ENCODE results near the gene SKAP2. TPM values are rescaled to one million over a fixed set of nuclear protein-coding genes. Genes with fewer than 3 reads are reported as not detected.

SKAP2 gene
- total RNA-seq, 4 donors from 2014 or later, result 36.0 to 53.8 (median 45.8) TPM

DNA sequence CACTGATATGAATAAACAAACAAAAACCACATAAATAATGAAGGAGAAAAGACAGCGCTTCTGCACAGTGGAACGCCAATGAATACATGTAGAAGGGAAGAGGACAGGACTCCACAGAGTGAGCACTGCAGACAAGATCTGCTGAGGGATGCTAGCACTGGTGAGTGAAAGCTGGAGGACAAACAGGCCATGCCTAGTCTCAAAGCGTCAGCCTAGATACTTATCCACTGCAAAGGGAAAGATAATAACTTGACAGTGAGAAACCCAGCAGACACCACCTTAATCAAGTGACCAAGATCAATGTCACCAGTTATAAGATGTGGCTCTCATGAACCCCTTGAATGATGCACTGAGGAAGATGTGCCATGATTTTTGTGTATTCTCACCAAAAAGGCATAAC is 227.6 kb downstream of the SKAP2 start:
- ATAC-seq (ENCODE audit: low FRiP score), result no peak
- TF ChIP-seq, protein P1, sequence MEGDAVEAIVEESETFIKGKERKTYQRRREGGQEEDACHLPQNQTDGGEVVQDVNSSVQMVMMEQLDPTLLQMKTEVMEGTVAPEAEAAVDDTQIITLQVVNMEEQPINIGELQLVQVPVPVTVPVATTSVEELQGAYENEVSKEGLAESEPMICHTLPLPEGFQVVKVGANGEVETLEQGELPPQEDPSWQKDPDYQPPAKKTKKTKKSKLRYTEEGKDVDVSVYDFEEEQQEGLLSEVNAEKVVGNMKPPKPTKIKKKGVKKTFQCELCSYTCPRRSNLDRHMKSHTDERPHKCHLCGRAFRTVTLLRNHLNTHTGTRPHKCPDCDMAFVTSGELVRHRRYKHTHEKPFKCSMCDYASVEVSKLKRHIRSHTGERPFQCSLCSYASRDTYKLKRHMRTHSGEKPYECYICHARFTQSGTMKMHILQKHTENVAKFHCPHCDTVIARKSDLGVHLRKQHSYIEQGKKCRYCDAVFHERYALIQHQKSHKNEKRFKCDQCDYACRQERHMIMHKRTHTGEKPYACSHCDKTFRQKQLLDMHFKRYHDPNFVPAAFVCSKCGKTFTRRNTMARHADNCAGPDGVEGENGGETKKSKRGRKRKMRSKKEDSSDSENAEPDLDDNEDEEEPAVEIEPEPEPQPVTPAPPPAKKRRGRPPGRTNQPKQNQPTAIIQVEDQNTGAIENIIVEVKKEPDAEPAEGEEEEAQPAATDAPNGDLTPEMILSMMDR (IDR thresholded peaks at IDR 0.05), result no peak
- no peak for DNase-seq (ENCODE audit: low spot score)

DNA sequence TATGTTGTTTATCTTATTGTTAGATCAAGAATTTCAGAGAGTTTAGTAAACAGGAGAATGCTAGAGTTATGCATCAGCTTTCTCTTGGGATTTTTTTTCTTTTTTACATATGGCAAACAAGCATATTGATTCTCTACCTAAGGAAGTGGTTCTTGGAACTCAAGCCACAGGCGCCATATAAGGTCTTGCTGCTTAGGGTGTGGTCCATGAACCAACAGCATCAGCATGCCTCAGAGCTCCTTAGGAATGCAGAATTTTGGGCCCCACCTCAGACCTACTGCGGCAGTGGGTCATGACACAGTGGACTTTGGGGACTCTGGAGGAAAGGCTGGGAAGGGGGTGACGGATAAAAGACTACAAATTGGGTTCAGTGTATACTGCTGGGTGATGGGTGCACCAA is 230.8 kb downstream of the SKAP2 start:
- DNase-seq (ENCODE audit: low spot score) (no peak), ATAC-seq (ENCODE audit: low FRiP score) (no peak)
- TF ChIP-seq, protein P1 (IDR thresholded peaks at IDR 0.05), result no peak

DNA sequence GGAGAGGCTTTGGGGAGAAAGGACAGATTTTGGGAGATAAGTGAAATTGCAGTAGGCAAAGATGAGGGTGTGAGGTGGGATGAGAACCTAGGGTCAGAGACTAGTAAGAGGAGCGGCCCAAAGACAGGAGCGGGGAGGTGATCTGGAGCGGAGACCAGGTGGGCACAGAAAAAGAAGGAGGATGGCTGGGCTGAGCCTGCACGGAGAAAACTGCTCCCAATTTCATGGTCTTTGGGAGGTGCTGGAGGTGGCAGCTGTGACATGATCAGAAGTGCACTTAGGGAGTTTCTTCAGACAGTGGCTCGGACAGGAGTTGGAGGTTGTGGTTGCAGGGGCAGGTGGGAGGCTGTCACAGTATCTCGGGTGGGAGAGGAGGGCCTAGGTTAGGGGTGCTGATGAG is 232.8 kb downstream of the SKAP2 start:
- TF ChIP-seq, protein P1 (IDR thresholded peaks at IDR 0.05), result no peak
- ATAC-seq (ENCODE audit: low FRiP score), result no peak
- no peak for DNase-seq (ENCODE audit: low spot score)

DNA sequence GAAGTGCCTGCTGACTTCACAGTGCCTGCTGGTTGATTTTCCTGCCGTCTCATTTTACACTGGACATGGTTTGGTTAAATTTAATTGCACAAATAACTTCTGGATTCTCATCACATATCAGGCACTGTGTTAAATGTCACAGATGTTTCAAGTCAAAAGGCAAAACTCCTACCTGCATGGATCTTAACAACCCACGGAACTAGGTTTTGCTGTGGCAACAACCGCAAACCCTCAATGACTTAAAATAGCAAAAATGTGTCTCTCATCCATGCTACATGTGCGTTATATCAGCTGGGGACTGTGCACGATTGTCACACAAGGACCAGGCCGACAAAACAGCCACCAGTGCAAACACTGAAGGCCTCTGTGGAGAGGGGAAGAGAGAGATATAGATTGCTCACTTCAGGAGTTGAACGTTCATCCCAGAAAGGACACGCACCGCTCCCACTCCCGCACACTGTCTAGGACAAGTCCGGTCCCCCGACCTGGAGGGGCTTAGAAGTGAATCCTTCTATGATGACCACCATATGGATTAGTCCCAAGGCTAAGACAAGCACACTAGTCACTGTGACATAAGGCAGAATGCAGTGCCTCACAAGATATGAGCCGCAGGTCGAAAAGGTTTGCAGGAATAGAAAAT is 233.3 kb downstream of the SKAP2 start:
- TF ChIP-seq, protein P1 (IDR thresholded peaks at IDR 0.05), result no peak
- no peak for ATAC-seq (ENCODE audit: low FRiP score)
- no peak for DNase-seq (ENCODE audit: low spot score)

DNA sequence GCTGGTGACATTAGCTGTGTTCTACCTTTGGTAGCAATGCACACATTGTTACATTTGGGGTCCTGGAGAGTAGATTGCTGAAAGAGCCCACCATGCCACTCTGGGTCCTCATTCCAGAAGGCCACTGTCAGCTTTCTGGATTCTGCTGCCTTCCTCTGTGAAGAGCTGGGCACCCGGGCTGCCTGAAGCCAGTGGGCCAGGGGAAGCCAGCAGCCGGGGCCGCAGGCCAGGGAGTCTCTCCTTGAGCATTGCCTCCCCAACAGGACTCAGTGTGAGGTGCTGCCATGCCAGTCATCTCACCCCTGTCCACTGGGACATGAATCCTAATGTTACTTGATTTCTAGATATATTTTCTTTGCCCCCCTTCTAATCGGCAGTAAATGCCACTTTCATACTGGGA is 234.0 kb downstream of the SKAP2 start:
- DNase-seq (ENCODE audit: low spot score), result no peak
- TF ChIP-seq, protein P1 (IDR thresholded peaks at IDR 0.05), result no peak
- ATAC-seq (ENCODE audit: low FRiP score), result no peak

DNA sequence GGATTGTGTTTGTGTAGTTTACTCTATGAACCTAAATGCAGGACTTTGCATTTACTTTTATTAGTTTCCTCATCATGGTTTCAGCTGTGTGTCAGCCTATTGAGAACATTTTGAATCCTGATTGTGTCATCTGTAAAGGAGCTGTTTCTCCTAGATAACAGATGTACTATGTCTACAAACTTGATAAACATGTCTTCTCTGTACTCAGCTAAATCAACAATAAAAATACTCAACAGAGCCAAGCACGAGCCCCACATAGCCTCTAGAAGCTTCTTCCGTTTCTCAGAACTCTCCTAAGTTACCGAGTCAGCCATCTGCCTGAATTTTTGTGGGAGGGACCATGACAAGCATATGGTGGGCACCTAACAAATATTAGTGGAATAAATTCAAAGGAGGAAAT is 234.7 kb downstream of the SKAP2 start:
- ATAC-seq (ENCODE audit: low FRiP score) (no peak), DNase-seq (ENCODE audit: low spot score) (no peak)
- TF ChIP-seq, protein P1 (IDR thresholded peaks at IDR 0.05), result no peak

DNA sequence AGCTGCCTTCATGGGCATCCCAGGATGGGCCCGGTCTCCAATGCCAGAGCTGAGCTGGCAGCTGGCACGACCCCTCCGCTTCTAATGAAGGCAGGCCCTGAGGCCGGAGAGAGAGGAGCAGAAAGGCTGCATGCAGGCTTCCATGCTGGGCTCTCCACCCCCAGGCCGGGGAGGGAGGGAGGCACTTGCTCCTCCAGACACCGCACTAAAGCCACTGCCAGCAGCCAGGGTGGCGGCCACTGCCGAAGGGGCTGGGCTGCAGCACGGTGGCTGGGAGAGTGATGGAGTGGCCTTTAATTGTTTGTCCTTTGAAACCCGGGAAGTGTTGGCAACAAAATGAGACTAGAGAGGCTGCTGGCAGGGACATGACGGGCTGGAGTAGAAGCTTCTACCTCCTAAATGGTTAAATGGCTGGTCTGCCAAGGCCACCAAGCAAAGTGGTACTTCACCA is 236.5 kb downstream of the SKAP2 start:
- DNase-seq (ENCODE audit: low spot score) (no peak), ATAC-seq (ENCODE audit: low FRiP score) (no peak)
- TF ChIP-seq, protein P1 (IDR thresholded peaks at IDR 0.05), result no peak
